HG03196 (cell line): ENCODE measurements around the gene DUSP9.
"Not testable (repeated sequence)": the region's sequence is repeated elsewhere in the genome, so short reads cannot be mapped to it uniquely, and the experiment has no call there.

Source experiments
- ATAC-seq: cut with Tn5 transposase; IDR thresholded peaks from one replicate; pipeline ENCODE4 v1.9.1; 2021; ENCODE audit not compliant: unreplicated experiment

DUSP9 gene

DNA sequence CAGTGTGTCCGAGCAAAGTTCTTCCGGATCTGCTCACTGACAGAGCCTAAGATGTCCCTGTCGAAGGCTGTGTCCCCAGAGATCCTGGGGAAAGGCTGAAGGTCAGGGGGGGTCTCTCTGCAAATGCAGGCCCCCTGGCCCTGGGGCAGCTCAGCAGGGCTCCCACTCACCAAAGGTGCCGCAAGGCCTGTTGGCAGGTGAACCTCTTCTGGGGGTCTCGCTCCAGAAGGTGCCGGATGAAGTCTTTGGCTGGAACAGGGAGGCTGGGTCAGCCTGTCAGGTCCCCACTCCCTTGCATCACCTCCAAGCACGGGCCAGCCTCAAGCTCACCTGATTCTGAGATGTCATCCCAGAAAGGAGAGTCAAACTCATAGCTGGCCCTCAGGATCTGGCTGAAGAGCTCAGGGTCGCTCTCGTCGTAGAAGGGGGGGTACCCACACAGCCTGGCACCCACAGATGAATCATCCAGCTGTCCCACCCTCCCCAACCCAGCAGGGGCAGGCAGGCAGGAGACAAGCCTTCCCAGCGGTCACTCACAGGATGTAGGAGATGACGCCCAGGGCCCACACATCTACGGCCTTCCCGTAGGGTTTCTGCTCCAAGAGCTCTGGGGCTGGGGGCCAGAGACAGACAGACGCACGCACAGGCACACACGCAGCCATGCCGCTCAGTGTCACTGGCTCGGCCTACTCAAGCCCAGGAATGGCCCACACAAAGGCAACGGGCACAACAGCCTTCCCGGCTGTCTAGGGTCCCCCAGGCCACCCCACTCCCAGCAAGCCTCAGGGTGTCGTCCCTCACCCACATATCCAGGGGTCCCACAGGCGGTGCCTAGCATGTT, 24.0 kb downstream of the DUSP9 start:
- ATAC-seq = no peak

DNA sequence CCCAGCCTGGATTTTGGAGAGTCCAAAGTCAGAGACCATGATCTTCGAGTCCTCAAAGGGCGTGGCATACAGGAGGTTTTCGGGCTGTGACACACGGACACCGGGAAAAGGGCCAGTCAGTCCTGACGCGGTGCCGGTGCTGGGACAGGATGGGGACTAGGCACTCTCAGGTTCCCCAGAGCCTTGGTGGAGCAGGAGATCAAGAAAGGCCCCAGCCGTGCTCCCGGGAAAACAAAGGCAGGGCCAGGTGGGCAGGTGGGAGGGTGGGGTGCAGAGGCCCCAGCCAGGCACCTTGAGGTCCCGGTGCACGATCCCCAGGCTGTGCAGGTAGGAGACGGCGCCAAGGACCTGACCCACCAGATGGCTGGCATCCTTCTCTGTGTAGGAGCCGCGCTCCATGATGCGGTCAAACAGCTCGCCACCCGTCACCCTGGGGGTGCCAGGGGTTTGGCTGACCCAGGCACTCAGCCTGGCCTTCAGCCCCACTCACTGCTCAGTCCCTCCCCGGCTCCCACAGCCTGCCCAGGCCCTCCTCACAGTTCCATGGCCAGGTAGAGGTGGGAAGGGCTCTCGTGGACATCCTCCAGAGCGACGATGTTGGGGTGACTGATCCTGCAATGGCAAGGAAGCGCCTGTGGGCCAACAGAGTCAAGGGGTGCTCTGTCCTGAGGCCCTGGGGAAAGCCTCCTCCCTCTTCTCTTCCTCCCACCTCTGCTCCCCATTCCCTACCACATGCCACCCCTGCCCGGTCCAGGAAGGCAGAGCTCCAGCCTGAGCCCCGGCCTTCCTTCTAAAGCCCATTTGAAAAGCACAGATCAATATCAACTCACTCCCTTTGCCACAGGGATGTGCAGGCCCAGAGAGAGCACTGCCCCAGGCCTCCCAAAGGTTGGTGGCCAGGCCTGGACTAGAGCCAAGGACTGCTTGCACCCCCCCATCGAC, 24.9 kb downstream of the DUSP9 start:
- ATAC-seq = no peak

DNA sequence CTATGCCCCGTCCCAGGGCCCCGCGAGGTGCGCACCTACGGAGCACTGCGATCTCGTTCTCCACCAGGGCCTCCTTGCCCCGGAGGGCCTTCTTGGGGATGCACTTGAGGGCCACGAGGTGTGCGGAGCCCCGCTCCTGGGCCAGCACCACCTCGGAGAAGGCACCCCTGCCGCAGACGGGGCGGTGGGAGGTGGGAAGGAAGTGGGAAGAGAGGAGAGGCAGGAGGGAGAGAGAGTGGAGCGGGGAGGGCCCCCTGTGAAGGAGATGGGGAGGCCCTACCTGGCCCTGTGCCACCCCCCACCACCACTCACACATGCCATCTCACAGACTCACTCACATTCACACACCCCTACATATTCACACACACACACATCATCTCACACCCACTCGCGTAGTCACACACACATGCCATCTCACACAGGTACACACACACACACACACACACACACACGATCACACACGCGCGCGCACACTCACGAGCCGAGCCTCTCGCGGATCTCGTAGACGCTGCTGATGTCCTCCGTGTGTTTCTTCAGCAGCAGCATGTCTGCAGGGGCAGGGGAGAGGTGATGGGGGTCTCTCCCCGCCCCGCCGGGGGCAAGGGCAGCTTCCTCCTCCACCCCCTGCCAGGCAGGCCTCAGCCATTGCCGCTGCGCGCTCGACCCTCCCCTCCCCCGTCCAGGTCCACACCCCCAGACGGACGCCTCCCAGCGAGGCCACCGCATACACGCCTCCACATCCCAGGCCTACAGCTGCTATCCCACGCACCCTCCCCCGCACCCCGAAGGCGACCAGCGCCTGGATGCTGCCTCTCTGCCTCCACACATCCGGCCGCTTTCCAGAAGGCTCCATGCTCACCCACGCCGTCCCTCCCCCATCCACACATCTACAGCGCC, 25.8 kb downstream of the DUSP9 start:
- ATAC-seq = no peak

DNA sequence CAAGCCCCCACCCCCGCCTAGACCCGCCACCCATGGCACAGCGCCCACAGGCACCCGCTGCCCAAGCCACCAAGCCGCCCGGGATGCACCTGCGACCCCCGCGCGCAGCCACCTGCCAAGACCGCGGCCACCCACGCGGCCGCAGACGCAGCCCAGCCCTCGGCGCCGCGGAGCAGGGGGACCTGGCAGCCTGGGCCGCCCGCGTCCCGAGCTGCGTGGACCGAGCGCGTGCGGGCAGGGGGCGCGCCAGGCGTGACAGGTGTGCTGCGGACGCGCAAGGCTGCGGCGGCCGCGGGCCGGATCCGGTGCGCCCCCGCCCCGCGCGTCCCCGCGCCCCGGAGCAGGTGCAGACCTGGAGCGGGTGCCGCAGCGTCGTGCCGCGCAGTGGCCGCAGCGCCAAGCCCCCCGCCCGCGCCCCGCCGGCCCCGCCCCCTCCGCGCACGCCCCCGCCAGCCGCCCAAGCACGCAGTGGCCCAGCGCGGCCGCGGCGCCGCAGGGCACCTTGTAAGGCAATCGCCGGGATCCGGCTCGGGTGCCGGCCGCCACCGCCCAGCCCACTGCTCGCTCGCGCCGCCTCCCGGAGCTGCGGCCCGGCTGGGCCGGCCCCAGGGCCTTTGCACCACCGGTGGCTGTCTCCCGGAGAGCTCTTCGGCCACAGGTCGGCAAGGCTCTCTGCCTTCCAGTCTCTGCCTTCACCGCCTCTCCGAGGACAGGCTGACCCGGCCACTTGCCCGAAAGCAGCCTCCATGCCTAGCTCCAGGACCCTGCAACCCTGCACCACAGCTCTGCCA, 26.6 kb downstream of the DUSP9 start, which contains the start of gene PNCK:
PNCK (minus strand) TSS at position 386 of the 791 bp plus-strand sequence. CDS start 737 bp downstream, outside the sequence.
- no peak for ATAC-seq

DNA sequence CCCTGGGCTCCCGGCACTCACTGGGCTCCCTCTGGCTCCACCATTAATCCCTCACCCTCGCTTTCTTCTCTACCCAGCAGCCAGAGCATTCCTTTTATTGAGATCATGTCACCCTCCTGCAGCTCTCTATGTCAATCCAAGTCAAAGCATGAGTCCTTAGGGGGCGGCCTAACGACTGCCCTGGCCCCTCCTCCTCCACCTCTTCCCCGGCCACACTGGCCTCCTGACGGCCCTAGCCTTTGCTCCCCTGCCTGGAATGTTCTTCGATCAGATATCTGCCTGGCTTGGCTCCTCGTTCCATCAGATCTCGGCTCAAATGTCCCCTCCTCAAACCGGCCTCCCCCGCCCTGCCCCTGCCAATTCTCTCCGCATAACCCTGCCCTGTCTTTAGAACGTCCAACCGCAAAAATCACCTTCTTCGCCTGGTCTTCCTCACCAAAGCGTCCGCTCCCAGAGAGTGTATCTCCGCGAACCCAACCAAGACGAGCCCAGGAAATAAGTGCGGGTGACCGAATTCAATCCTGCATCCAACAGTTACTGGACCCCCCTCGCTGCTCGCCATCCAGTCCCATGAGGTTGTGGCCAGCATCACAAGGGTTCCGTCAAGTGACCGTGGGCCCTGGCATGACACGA, 27.3 kb downstream of the DUSP9 start:
- ATAC-seq = no peak

DNA sequence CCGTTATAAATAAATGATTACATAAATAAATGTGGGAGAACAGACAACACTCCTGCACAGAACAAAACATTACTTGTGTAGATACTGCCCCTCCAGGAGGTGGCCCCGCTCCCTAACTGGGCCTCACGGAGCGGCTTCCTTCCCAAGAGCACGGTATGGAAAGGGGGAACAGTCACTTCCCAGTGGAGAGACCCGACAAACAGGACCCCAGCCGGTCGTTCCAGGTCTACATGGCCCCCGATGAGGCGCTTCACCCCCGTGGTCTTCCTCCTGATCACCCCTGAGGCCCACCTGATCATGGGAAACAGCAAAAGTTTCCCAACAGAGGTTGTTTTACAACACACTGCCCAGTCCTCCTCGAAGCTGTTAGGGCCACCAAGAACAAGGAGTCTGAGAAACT, 34.2 kb downstream of the DUSP9 start:
- no peak for ATAC-seq

DNA sequence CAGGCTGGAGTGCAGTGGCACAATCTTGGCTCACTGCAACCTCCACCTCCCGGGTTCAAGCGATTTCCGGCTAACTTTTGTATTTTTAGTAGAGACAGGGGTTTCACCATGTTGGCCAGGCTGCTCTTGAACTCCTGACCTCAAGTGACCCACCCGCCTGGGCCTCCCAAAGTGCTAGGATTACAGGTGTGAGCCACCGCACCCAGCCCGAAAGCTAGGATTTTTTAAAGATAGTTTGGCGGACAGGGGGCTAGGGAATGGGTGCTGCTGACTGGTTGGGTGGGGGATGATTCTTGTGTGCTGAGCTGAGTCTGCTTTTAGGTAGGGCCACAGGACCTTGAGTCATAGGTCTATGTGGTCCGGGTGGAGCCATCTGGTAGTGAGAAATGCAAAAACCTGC, 36.5 kb downstream of the DUSP9 start:
- ATAC-seq = not testable (repeated sequence)

DNA sequence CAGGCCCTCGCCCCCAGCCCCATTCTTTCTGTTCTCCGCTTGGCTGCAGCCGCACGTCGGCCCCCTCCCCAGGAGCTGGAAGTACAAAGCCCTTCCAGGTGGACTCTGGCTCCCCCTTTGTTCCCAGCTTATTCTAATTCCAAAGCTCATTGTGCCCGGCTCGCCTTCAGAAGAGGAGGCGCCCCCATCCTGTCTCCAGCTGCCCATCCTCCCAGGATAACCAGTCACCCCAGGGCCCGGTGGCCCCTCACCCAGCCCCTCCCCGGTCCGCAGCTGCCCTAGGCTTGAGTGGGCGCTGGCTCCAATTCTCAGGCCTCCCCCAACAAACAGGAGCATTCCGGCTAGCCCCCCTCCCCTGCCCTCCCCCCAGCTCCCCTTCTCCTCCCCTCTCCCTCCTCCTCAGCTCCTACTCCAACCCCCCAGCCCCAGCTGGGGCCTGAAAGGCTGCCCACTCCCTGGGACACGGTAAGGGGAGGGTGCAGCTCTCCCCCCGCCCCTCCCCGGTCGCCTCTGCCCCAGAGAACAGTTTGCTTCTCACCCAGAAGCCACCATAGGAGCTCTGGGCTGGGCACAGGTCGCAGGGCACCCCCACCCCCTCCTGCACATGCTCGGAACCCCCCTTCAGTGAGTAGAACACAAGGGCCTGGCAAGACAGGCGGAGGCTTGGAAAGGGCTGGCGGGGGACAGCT, 37.6 kb downstream of the DUSP9 start:
- no peak for ATAC-seq

DNA sequence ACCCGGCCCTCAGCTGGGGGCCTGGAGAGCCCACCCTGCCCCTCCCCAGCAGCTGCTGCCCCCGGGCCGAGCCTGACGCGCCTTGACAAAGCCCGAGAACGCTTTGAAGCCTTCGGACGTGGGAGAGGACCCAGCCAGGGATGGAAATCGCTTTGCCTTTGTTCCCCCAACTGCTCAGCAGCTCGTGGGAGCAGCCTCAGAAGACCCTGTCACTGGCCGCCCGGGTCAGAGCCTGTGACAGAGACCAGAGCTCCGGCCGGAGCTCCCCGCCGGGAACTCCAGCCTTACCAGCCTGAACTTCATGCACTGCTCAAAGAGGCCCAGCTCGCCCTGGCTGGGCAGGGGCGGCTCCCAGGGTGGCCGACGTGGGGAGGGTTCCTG, 38.1 kb downstream of the DUSP9 start:
- ATAC-seq = no peak

DNA sequence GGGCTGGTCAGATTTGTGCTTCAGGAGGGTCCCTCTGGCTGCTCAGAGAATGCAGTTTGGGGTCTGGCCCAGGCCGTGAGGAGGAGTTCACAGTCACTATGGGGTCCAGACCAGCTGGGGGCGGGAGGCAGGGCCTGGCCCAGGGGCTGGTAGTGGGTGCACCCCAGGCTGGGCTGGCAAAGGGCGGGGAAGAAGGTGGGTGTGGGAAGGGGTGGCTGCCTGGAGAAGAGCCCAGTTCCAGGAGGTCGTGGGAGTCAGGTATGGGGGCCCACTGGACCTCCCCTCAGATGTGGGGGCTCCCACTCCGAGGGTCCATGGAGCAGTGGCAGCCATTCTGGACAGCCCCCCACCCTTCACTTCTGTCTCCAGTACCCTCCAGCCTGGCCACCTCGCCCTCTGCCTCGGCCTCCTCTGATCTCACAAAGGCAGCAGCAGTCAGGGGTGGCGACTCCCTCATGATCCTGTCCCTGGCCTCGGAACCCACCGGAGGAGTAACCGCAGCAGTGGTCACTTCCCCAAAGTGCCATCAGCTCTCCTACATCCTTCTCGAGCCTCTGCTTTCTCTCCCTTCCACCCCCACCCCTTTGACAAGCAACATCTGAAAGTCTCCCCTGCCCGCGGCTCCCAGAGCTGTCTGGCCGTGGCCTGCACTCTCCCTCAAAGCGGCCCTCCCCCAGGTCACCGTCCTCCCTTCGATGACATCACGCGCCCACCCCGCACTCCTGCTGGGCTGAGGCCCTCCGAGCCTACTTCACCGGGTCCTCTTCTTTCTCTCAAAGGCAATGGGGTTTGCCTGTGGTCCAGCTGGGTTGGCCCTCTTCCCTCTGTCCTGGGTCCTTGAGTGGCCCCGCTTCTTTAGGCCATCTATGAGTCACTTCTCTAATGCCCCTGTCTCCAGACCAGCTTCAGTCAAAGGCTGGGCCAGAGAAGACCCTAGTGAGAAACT, 39.0 kb downstream of the DUSP9 start:
- ATAC-seq = no peak

DNA sequence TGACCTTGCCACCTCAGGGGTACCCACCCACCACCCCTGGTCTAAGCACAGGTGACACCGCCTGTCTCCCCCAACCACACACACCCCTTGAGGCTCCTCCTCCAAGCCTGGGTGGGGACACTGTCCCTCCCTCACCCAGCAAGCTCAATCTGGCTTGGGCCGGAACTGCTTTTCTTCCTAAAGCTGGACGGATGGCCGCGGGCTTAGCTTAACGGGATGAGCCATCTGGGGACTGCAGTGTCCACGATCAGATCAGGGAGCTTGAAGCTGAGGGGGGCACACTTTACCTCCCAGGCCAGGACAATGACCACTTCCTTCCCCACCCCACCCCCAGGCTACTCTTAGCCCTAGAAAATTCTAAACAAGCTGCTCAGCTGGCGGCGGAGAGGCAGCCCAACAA, 39.7 kb downstream of the DUSP9 start:
- no peak for ATAC-seq

DNA sequence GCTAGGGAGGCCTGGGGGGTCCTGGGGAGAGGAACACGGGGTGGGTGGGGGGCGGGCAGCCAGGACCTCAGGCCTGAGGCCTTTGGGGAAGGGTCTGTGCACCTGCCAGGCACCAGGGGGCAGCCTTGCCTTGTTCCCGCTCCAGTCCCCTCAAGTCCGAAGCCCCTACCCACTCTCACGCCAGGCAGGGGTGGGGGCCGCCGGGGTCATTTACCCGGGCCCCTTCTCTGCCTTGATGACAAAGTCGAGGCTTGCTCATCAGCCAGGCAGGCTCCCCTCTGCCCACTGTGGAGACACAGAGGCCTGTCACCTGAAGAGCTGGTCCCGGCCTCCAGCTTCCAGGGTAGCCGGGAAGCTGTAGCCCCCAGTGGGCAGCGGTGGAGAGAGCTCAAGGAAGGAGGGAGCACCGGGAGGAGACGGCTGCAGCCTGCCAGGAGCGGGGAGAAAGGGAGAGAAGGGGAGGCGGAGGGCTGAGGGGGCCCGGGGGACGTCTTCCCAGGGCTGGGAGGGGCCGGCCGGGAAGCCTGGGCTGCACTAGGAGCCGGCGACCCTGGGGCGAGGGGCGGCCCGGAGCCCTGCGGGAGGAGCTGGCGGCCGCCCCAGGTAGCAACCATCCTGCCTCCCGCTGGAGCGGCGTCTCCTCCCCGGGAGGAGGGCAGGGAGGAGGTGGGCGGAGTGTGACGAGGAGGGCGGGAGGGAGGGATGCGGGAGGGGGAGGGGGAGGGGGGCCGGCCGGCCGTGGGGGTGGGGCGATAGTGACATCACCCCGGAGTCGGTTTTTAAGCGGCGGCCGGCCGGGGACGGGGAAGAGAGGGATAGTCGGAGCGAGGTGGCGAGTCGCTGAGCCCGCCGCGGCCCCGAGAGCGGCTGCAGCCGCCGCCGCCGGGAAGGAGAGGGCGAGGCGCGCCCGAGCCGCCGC, 40.4 kb downstream of the DUSP9 start, which contains the start of gene SLC6A8:
SLC6A8 (plus strand) TSS at position 806 of the 919 bp plus-strand sequence. CDS start 649 bp downstream, outside the sequence.
- ATAC-seq = no peak

DNA sequence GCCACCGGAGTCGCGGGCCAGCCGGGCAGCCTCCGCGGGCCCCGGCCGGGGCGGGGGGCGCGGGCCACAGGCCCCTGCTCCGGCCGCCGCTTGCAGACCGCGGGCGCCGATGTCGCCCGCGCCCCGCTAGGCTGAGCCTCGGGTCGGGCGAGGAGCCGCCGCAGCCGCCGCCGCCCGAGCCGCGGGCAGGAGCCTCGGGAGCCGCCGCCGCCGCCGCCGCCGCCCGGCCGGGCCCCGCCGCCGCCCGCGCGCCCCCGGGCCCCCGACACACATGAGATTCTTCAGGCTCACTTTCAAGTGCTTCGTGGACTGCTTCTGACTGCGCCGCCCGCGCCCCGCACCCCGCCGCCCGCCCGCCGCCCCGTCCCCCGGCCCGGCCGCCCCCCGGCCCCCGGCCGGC, 41.1 kb downstream of the DUSP9 start:
- no peak for ATAC-seq

DNA sequence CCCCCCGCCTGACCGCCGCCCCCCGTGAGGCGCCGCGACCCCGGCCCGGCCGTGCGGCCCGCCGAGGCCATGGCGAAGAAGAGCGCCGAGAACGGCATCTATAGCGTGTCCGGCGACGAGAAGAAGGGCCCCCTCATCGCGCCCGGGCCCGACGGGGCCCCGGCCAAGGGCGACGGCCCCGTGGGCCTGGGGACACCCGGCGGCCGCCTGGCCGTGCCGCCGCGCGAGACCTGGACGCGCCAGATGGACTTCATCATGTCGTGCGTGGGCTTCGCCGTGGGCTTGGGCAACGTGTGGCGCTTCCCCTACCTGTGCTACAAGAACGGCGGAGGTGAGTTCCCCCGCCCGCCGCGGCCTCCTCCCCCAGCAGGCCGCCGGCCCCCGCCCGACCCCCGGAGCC, 41.5 kb downstream of the DUSP9 start:
- no peak for ATAC-seq

DNA sequence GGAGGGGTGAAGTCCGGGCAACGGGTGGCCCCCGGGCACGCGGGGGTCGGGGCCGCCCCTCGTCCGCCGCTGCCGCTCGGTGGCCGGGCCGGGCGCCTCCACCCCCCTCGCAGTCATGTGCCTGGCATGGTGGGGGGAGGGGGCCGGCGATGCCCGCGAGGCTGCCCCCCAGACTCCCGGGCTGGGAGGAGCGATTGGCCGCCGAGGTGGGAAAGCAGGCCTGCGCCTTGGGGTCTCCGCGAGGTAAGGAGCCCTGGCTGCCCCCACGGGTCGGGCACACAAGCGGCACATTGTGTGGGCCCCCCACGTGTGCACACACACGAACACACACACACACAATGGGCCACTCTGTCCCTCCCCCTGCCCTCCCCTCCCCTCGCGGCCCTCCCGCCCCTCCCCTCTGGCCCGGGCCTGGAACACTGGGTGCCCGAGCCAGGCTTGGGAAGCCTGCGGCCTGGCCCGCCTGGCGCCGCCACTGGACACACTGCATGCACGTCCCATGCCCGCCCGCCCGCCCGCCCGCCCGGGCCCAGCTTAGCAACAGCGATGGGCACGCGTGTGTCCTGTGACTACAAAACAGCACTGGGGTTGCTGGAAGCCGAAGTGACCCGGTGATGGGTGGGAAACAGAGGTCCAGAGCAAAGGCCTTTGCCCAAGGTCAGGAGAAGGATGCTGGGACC, 42.0 kb downstream of the DUSP9 start:
- ATAC-seq = no peak
